Adipocyte (in vitro differentiated cells): ENCODE measurements around the gene ARL2.

Experiments used
- DNase-seq: peaks from one replicate; pipeline ENCODE4 v3.0.0-alpha.2; 2015; ENCODE audit warnings: low read depth
- H3K27me3 ChIP-seq: replicated peaks from 2 replicates; pipeline ENCODE4 v1.7.0; 2013; ENCODE audit warnings: mild to moderate bottlenecking, low read length, moderate library complexity; ENCODE audit not compliant: control insufficient read depth, insufficient read depth
- H3K36me3 ChIP-seq: 2 replicates; pipeline ENCODE4 v1.7.0; 2013; ENCODE audit warnings: low read length, mild to moderate bottlenecking, moderate library complexity; ENCODE audit not compliant: control insufficient read depth, insufficient read depth, severe bottlenecking
- H3K4me1 ChIP-seq: 2 replicates; pipeline ENCODE4 v1.7.0; 2013; ENCODE audit warnings: mild to moderate bottlenecking, low read length, moderate library complexity; ENCODE audit not compliant: control insufficient read depth, insufficient read depth
- H3K4me3 ChIP-seq: 2 replicates; pipeline ENCODE4 v1.7.0; 2013; ENCODE audit warnings: mild to moderate bottlenecking, low read length, moderate library complexity
- H3K9ac ChIP-seq: 2 replicates; pipeline ENCODE4 v1.7.0; 2013; ENCODE audit warnings: mild to moderate bottlenecking, low read length, moderate library complexity
- H3K9me3 ChIP-seq: 2 replicates; pipeline ENCODE4 v1.7.0; 2013; ENCODE audit warnings: mild to moderate bottlenecking, low read length, moderate library complexity; ENCODE audit not compliant: control insufficient read depth

The ARL2 gene

GRCh38 chr11:65064847-65065240 lies 50.9 kb downstream of the ARL2 start:
- Histone ChIP-seq H3K9ac (no peak overlapping the region), H3K36me3 (no peaks in the 10 kb centered on the region), H3K9me3 (no peaks in the 10 kb centered on the region), H3K4me1 (no peaks in the 10 kb centered on the region), H3K4me3 (no peak overlapping the region), H3K27me3 (peaks cover 3% of the 10 kb centered on the region)
- no peak for DNase-seq

DNA sequence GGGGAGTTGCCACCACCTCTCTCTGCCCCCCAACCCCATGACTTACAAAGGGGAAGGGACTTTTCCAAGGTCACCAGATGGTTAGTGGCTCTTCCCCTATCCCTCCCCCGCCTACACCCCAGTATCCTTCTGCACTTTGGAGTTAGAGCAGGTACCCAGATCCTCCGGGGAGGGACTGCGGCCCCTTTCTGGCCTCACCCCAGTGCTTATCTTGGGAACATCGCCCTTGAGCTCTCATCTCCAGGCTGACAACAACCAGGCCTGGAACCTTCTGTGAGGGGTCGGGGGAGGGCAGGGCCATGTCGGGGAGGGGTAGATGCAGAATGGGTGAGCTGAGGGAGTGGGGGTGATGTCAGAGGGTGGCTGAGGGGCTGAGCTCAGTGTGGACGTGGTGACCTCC lies 51.9 kb downstream of the ARL2 start:
- DNase-seq = no peak
- H3K27me3 ChIP-seq = peaks cover 3% of the 10 kb centered on the region
- H3K4me1 ChIP-seq = no peaks in the 10 kb centered on the region
- no peak overlapping the region for H3K9ac ChIP-seq
- H3K4me3 ChIP-seq = no peak overlapping the region
- H3K9me3 ChIP-seq = no peaks in the 10 kb centered on the region
- H3K36me3 ChIP-seq = no peaks in the 10 kb centered on the region

- H3K9ac ChIP-seq = no peak overlapping the region
- no peaks in the 10 kb centered on the region for H3K4me1 ChIP-seq
- H3K36me3 ChIP-seq = no peaks in the 10 kb centered on the region
- DNase-seq = no peak
- no peaks in the 10 kb centered on the region for H3K9me3 ChIP-seq
- peaks cover 3% of the 10 kb centered on the region for H3K27me3 ChIP-seq
- H3K4me3 ChIP-seq = no peak overlapping the region
Observed at GRCh38 chr11:65066315-65066714, 52.4 kb downstream of the ARL2 start.

DNA sequence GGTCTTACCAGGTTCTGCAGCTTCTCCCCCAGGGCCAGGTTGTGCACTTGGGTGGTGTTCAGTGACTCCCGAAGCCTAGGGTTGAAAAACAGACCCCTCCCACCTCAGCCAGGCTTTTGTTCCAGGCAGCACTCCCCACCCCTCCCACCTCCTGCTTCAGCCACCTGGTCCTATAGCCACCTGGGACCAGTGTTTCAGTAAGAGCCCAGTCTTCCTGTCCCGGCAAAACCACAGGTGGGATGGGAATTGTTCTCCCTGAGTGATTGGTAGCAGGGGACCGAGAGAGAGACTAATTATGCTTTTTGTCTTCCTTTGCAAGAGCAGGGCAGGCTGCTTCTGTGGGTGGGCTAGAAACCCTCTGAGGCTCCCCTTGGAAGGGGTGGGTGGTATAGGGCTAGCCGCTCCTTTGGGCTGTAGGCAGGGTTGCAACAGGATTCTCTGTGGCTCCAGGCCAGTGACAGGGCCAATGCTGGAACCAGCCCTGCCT lies 52.9 kb downstream of the ARL2 start:
- peaks cover 3% of the 10 kb centered on the region for H3K27me3 ChIP-seq
- no peak for DNase-seq
- no peak overlapping the region for H3K9ac ChIP-seq
- H3K4me1 ChIP-seq = no peaks in the 10 kb centered on the region
- H3K36me3 ChIP-seq = no peaks in the 10 kb centered on the region
- H3K9me3 ChIP-seq = no peaks in the 10 kb centered on the region
- no peak overlapping the region for H3K4me3 ChIP-seq

DNA sequence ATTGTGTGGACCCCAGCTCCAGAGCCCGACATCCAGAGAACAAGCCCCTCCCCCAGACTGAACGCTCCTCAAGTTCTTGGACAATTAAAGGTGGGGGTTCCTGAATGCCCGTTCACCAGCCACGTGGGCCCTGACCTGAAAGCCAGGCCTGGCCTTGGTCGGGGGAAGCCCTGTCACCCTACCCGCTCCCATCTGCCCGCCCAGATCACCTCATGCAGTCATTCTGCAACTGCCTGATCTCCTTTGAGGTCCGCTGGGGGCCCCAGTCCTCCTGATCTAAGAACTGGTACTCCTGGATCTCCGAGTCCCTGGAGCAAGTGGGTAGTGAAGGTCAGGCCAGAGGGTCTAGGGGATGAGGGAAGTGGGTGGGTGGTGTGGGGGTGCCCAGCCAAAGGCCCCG lies 53.5 kb downstream of the ARL2 start:
- no peak for DNase-seq
- H3K9ac ChIP-seq = no peak overlapping the region

GRCh38 chr11:65069217-65069616 lies 55.3 kb downstream of the ARL2 start:
- H3K4me1 ChIP-seq = no peaks in the 10 kb centered on the region
- H3K4me3 ChIP-seq = no peak overlapping the region
- no peak overlapping the region for H3K9ac ChIP-seq
- DNase-seq = no peak
- no peaks in the 10 kb centered on the region for H3K36me3 ChIP-seq
- H3K27me3 ChIP-seq = peaks cover 3% of the 10 kb centered on the region
- H3K9me3 ChIP-seq = no peaks in the 10 kb centered on the region

More for the DNA sequence above, 53.5 kb downstream of the ARL2 start:
- no peak overlapping the region for H3K4me3 ChIP-seq
- H3K4me1 ChIP-seq = no peaks in the 10 kb centered on the region
- no peaks in the 10 kb centered on the region for H3K36me3 ChIP-seq
- peaks cover 3% of the 10 kb centered on the region for H3K27me3 ChIP-seq
- no peaks in the 10 kb centered on the region for H3K9me3 ChIP-seq
